ENCODE results near the gene KATNBL1.

DNA sequence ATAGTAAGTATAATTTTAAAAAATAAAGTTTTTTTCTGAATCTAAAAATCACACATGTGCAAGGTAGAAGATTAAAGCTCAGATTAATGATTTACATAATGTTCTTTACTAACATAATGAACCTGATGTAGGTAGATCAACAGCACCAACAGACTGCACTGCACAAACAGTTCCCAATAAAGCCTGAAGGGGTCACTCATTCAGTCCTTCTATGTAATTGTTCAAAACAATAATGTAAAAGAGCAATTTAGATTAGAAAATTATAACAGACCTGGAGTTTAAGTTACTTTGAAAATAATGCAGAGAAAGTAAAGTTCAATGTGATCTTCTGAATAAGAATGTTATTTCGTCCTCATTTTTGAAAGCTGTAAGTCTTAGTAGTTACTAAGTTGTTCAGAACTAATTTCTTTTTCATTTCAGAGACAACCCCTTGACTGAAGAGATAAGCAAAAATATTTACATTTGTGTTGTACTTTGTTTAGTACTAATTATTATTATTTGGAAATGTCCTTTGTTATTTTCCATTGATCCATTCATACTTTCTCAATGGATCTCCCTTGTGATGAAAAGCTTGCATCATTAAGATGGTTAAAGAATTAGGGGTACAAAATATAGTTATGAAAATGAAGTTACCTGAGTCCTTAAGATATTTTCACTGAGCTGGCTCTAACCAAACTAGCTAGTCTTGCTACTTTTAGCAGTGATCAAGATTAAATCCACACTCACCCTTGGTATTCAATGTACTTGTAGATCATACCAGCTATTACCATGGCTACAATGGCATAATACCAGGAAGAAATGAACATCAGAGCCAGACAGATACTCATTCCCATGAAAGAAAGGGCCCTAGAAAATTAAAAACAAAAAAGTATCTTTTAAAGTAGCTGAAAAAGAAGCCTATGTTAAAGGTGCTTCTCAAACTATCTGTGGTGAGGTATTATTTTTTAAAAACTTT, 31.8 kb upstream of the KATNBL1 start:
- TF ChIP-seq POLR2A (IDR thresholded peaks at IDR 0.05) = no peak
- TF ChIP-seq, protein P1, sequence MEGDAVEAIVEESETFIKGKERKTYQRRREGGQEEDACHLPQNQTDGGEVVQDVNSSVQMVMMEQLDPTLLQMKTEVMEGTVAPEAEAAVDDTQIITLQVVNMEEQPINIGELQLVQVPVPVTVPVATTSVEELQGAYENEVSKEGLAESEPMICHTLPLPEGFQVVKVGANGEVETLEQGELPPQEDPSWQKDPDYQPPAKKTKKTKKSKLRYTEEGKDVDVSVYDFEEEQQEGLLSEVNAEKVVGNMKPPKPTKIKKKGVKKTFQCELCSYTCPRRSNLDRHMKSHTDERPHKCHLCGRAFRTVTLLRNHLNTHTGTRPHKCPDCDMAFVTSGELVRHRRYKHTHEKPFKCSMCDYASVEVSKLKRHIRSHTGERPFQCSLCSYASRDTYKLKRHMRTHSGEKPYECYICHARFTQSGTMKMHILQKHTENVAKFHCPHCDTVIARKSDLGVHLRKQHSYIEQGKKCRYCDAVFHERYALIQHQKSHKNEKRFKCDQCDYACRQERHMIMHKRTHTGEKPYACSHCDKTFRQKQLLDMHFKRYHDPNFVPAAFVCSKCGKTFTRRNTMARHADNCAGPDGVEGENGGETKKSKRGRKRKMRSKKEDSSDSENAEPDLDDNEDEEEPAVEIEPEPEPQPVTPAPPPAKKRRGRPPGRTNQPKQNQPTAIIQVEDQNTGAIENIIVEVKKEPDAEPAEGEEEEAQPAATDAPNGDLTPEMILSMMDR (IDR thresholded peaks at IDR 0.05) = peak; percentile 47 to 71
- TF ChIP-seq POLR2AphosphoS5 (IDR thresholded peaks at IDR 0.05) = no peak
- no peak for TF ChIP-seq EP300 (IDR thresholded peaks at IDR 0.05)

Data from suprapubic skin (tissue), 4 donors.